Mononuclear cell (primary cell): ENCODE data around the gene ZNF513. TPM values are rescaled to one million over a fixed set of nuclear protein-coding genes. Genes with fewer than 3 reads are reported as not detected.
"Not testable (repeated sequence)": the region's sequence is repeated elsewhere in the genome, so short reads cannot be mapped to it uniquely, and the experiment has no call there.

Experiments used
- H3K27me3 ChIP-seq: 2 replicates; pipeline ENCODE4 v1.6.0; 2011; ENCODE audit warnings: low read length, control low read depth; ENCODE audit not compliant: insufficient read depth
- H3K4me1 ChIP-seq: 2 replicates; pipeline ENCODE4 v1.5.1; 2011; ENCODE audit warnings: mild to moderate bottlenecking, low read length, control low read depth; ENCODE audit not compliant: insufficient read depth
- H3K4me3 ChIP-seq: 2 replicates; pipeline ENCODE4 v1.5.1; 2011; ENCODE audit warnings: mild to moderate bottlenecking, low read length, moderate library complexity
- H3K9me3 ChIP-seq: 2 replicates; pipeline ENCODE4 v1.5.1; 2011; ENCODE audit warnings: low read depth, mild to moderate bottlenecking, control low read depth, low read length
- total RNA-seq: library from RNA; depleted of rRNA; stranded (reverse); fragments of >200 nt; gene quantifications from one replicate; pipeline ENCODE4 v1.2.3, GENCODE V29; 2012

ZNF513 gene
- total RNA-seq, 1 donor = 11.5 TPM

- Histone ChIP-seq H3K9me3 (no peaks in the 10 kb centered on the region), H3K4me1 (peaks cover 48% of the 10 kb centered on the region)
Observed at GRCh38 chr2:27353762-27354596, 26.6 kb downstream of the ZNF513 start.

GRCh38 chr2:27353386-27353761, 27.2 kb downstream of the ZNF513 start:
- H3K4me3 ChIP-seq, H3K9me3 ChIP-seq, H3K27me3 ChIP-seq: not testable (repeated sequence)
- peaks cover 48% of the 10 kb centered on the region for H3K4me1 ChIP-seq

More at GRCh38 chr2:27353762-27354596, 26.6 kb downstream of the ZNF513 start:
- Histone ChIP-seq H3K4me3 (no peak overlapping the region), H3K27me3 (no peaks in the 10 kb centered on the region)

DNA sequence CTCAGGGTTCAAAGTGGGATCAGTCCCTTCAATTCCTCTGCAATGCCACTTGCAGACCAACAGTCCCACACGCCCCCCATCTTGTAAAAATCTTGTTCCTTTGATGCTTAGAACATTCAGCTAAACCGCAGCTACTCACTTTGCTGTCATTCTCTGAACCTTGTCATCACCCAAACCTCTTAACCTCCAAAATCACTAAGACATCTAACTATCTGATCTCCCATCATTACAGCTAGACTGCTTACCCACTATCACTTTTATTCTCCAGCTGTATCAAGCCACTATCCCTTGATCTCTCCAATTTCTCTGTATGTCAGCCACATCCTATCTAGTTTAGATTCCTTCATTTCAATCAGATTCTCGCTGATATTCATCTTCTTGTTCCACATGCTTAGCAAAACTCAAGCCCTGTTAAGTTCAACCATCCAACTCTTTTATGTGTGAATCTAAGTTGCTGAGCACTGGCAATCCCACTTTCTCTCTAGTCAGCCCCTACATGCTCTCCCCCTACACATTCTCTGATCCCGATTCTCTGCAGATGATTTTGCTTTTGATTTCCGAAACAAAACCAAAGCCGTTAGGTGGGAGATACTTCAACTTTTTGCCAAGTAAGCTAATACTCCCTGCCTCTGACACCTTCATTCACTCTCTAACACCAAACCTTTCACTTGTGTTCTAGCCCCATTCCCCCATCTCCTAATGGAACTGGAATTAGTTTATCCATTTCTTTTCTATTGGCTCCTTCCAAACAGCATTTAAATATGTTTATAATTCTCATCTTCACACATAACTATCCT, 28.5 kb downstream of the ZNF513 start:
- Histone ChIP-seq H3K4me1 (peaks cover 35% of the 10 kb centered on the region), H3K27me3 (no peaks in the 10 kb centered on the region), H3K4me3 (no peak overlapping the region), H3K9me3 (no peaks in the 10 kb centered on the region)

- Histone ChIP-seq H3K4me1 (peaks cover 30% of the 10 kb centered on the region), H3K27me3 (no peaks in the 10 kb centered on the region), H3K4me3 (no peak overlapping the region), H3K9me3 (no peaks in the 10 kb centered on the region)
Observed at GRCh38 chr2:27350106-27350693, 30.3 kb downstream of the ZNF513 start.

- Histone ChIP-seq H3K9me3 (no peaks in the 10 kb centered on the region), H3K4me3 (no peak overlapping the region), H3K4me1 (peaks cover 10% of the 10 kb centered on the region), H3K27me3 (no peaks in the 10 kb centered on the region)
Observed at GRCh38 chr2:27347641-27348040, 32.9 kb downstream of the ZNF513 start.

GRCh38 chr2:27336173-27336572, 44.4 kb downstream of the ZNF513 start:
- H3K9me3 ChIP-seq = no peaks in the 10 kb centered on the region
- H3K27me3 ChIP-seq = no peaks in the 10 kb centered on the region
- no peaks in the 10 kb centered on the region for H3K4me1 ChIP-seq
- no peak overlapping the region for H3K4me3 ChIP-seq

GRCh38 chr2:27335311-27335710, 45.2 kb downstream of the ZNF513 start:
- Histone ChIP-seq H3K9me3 (no peaks in the 10 kb centered on the region), H3K4me1 (no peaks in the 10 kb centered on the region), H3K27me3 (no peaks in the 10 kb centered on the region), H3K4me3 (no peak overlapping the region)

Other genes starting within 250 kb of the ZNF513 start
- gene PREB, start 246.1 kb downstream of the ZNF513 start, total RNA-seq = 11.0 TPM
- gene PRR30, start 241.3 kb downstream of the ZNF513 start, total RNA-seq = not detected
- not detected for gene TCF23, start 231.7 kb downstream of the ZNF513 start, total RNA-seq
- 96.4 TPM for gene ATRAID, start 168.7 kb downstream of the ZNF513 start, total RNA-seq
- 48.4 TPM for gene SLC5A6, start 168.5 kb downstream of the ZNF513 start, total RNA-seq
- 5.7 TPM for gene CAD, start 163.4 kb downstream of the ZNF513 start, total RNA-seq
- not detected for gene SLC30A3, start 117.7 kb downstream of the ZNF513 start, total RNA-seq
- gene DNAJC5G, start 105.3 kb downstream of the ZNF513 start, total RNA-seq = not detected
- not detected for gene TRIM54, start 98.3 kb downstream of the ZNF513 start, total RNA-seq
- gene UCN, start 72.3 kb downstream of the ZNF513 start, total RNA-seq = not detected
- gene MPV17, start 57.6 kb downstream of the ZNF513 start, total RNA-seq = 30.5 TPM
- gene GTF3C2, start 24.0 kb downstream of the ZNF513 start, total RNA-seq = 45.0 TPM
- gene EIF2B4, start 10.4 kb downstream of the ZNF513 start, total RNA-seq = 8.8 TPM
- 54.8 TPM for gene SNX17, start 10.1 kb downstream of the ZNF513 start, total RNA-seq
- 31.6 TPM for gene PPM1G, start 28.9 kb upstream of the ZNF513 start, total RNA-seq
- 126 TPM for gene NRBP1, start 47.9 kb upstream of the ZNF513 start, total RNA-seq
- gene KRTCAP3, start 61.6 kb upstream of the ZNF513 start, total RNA-seq = 0.52 TPM
- gene IFT172, start 109.0 kb upstream of the ZNF513 start, total RNA-seq = 5.9 TPM
- gene FNDC4, start 114.5 kb upstream of the ZNF513 start, total RNA-seq = 0.10 TPM
- not detected for gene GCKR, start 116.1 kb upstream of the ZNF513 start, total RNA-seq
- gene ZNF512, start 202.3 kb upstream of the ZNF513 start, total RNA-seq = 12.8 TPM
- gene CCDC121, start 248.3 kb upstream of the ZNF513 start, total RNA-seq = 0.84 TPM
- gene GPN1, start 248.3 kb upstream of the ZNF513 start, total RNA-seq = 25.8 TPM